Hematopoietic multipotent progenitor cell treated with erythropoietin and hydrocortisone succinate and interleukin-3 and kit ligand, for 6 days (in vitro differentiated cells): ENCODE data around the gene LHX3.
A peak's percentile ranks its signal among the peaks of the same experiment; 100 is the strongest.

ENCODE experiments used
- DNase-seq: peaks from one replicate; pipeline ENCODE4 v3.0.0-alpha.2; 2015

Gene LHX3

GRCh38 chr9:136206602-136207275, 1.8 kb upstream of the LHX3 start:
- no peak for DNase-seq

DNA sequence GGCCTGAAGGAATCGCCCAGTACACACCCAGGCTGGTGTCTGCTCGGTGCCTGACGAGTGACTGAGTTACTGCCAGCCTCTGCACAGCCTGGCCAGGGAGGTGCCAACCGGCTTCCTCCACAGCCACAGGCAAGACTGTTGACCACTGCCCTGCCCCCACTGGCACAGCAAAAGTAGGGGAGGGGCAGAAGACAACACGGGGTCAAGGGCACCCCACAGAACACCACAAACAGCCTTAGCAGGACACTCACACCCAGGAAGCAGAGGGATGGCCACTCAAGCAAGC, 722 bp upstream of the LHX3 start:
- DNase-seq: no peak

DNA sequence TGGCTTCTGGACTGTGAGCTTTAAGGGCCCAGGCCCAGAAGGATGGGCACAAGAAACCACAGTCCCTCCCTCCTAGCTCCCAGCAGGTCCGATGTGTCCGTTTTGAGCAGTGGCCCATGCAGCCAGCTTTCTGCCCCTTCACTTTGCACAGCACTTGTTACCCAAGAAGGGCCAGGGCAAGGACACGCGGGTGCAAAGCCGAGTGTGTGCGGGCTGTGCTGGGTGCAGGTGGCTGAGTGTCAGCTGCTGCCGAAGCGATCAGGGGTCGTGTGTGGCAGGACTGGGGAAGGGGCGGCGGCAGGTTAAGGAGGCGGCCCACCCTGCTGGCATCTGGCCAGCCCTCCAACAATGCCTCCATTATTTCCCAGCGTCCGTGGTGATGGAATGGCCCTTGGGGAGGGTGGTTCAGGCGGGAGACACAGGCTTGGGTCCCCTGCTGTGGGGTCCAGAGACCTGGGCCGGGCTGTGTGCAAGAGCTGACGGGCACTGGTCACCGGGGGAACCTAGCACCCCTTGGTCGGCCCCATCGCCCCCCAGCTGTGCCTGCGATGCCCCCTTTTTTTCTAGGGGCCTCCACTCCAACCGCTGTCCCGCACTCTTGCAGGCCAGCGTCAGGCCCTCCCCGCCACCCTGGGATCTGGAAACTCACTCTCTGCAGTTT, 653 bp downstream of the LHX3 start:
- no peak for DNase-seq

DNA sequence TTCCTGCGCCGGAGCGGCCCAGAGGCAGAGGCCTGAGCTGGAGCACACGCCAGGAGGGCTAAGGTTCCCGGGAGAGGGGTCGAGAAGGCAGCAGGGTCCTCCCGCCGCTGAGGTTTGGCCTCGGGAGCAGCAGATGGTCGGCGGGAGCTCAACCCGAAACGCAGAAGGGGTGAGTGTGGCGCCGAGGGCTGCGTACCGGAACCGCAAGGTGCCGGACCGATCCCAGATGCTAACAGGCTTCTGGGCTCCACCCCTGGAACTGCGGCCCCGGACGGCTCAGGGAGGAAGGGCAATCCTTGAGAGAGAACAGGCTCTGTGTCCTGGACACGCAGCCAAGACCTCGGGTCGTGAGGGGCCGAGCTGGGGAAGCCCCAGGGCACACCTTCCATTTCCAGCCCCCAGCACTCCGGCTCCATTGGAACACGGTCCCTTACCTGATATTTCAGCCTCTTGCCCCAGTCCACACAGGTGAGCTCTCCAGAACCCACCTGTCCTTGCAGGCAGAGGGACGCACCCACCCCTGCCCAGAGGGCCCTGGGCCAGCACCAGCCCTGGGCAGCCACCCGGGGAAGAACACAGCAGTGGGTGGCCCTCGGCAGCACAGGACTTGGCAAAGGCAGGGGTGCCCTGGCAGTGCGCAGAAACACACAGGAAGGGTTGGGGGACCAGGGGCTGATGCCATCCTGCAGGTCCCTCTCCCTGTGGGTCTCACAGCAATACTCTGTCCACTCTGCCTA, 1.4 kb downstream of the LHX3 start:
- no peak for DNase-seq

DNA sequence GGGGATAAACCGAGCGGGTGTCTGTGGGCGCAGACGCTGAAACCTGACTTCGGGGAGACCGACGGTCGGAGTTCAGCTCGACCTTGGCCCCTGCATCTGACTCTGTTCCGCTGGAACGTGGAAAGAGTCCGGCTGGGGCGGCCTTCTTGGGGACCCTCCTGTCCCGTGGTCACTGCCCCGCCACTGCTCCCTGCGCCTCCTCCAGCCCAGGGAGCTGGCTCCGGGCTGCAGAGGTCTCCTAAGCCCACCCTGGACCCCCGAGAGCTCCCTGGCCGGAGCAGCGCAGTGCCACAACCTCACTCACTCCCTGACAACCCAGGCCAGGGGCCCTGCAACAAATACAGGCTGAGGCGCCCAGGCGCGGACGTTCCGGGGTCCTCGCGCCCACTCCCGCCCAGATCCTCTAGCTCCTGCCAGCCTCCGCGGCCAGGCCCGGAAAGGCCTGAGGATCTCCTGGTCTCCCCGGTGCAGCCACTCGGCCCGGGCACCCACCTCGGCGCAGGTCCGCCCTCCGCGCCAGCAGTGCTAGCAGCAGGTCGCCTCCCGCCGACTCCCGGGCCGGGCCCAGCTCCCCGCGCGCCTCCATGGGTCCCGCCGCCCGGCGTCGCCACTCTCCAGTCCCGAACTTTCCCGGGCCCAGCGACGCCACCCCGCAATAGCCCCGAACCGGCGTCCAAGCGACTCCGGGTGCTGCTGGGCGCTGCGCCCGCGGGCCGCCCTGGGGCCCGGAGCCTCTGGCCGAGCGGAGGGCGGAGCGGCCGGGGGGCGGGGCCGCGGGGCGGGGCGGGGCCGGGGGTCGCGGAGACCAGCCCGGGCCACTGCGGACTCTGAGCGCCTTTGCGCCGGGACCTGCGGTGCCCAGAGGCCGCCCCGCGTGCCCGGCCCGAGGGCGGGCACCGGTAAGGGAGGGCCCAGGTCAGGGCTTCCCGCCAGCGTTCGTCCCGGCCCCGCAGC, 2.2 kb downstream of the LHX3 start:
- no peak for DNase-seq

GRCh38 chr9:136201609-136202453, 3.1 kb downstream of the LHX3 start:
- DNase-seq: peak; percentile 56

GRCh38 chr9:136201174-136201573, 3.8 kb downstream of the LHX3 start:
- DNase-seq: no peak

DNA sequence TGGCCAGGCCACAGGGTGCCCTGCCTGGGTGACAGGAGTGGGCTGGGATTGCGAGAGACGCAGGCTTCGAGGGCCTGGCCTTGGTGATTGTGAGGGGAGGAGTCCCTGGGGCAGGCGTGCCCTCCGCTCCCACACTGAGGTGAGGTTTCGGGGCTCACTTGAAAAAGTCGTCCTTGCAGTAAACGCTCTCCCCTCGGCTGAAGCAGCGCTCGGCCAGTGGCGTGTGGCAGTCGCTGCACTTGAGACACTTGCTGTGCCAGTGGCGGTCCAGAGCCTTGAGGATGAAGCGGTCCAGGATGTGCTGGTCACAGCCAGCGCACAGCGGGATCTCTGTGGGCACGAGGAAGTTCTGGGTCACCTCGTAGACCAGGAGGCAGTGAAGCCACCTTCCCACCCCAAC, 4.5 kb downstream of the LHX3 start:
- DNase-seq: no peak

GRCh38 chr9:136199391-136200288, 5.3 kb downstream of the LHX3 start:
- no peak for DNase-seq

GRCh38 chr9:136198605-136199083, 6.3 kb downstream of the LHX3 start:
- no peak for DNase-seq

GRCh38 chr9:136197930-136198604, 6.9 kb downstream of the LHX3 start:
- DNase-seq: no peak

- DNase-seq: no peak
Measured at GRCh38 chr9:136197084-136197875, 7.6 kb downstream of the LHX3 start.

GRCh38 chr9:136196404-136197083, 8.4 kb downstream of the LHX3 start:
- DNase-seq: no peak

GRCh38 chr9:136194540-136194939, 10.4 kb downstream of the LHX3 start:
- DNase-seq: no peak

DNA sequence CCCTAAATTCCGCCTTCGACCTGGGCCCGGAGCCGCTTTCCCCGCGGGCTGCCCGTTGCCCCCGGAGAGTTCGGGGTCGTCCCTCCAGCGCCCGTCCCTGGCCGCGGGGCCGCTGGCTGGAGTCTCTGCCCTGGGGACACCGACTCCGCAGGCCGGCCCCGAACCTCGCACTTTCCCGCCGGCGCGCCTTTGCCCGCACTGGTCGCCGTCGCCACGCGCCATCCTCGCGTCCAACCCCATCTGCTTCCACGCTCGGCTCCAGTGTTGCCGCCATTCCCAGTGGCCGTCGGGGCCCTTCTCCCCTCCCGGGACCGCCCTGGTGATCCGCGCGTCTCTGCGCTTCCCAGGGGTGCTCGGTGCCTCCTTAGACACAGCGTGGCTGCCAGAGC, 11.0 kb downstream of the LHX3 start:
- no peak for DNase-seq

GRCh38 chr9:136193127-136193890, 11.6 kb downstream of the LHX3 start:
- peak; percentile 48 for DNase-seq

DNA sequence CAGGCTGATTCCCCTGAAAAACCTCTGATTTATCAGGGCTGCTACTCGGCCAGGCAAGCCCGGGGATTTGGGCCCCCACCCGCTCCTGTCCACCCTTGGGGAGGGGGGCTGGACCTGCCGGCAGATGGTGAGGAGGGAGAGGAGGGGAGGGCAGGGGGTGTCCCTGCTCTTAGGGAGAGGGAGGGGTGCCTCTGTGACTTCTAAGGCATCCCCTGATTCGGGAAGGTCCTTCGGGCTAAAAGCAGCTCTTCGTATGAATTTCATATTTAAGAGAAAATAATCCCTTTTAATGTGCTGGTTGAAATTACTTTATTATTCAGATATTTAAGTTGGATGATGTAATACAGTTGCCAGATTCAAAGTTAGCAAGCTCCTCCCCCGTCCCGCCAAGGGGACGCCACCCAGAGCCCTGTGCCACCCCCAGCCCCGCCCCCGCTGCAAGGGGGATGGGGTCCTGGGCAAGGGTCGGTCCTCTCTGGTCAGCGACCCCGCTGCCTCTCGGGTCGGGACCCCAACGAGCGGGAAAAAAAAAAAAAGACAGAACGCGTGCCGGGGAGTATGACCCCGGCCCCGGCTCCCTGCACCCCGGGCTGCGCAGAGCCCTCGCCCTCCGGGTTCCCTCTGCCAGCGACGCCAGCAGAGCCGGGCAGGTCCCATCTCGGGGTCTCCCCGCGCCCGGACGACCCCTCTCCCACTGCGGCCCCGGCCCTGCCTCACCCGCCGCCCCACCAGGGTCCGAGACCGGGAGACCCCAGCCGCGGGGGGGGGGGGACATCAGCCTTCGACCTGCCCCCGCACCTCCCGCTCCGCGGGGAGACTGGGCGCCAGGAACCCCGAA, 12.4 kb downstream of the LHX3 start:
- no peak for DNase-seq
